Gastroesophageal sphincter (tissue), 3 donors: ENCODE data around the gene CISD3.

Experiments used
- CTCF ChIP-seq, 4 experiments: fragments of 200-600 bp in 2 of 4; fragments of 450-650 bp in 2 of 4; sonication (generic) in 1 of 4; IDR thresholded peaks; one replicate each; pipeline ENCODE4 v1.5.1; 2017 to 2019; ENCODE audit warnings: antibody characterized with exemption in 4 of 4, mild to moderate bottlenecking in 2 of 4, moderate library complexity in 2 of 4
- POLR2A ChIP-seq, 2 donors: fragments of 450-650 bp; IDR thresholded peaks; one replicate each; pipeline ENCODE4 v1.6.1; 2017; ENCODE audit warnings: antibody characterized with exemption in 2 of 2, mild to moderate bottlenecking in 2 of 2, moderate library complexity in 1 of 2

GRCh38 chr17:38740806-38741205 is 10.7 kb downstream of the CISD3 start:
- TF ChIP-seq POLR2A (IDR thresholded peaks at IDR 0.05) (no peak), CTCF (IDR thresholded peaks at IDR 0.05) (no peak)
